ENCODE results near the gene REG4. TPM values are rescaled to one million over a fixed set of nuclear protein-coding genes. Genes with fewer than 3 reads are reported as not detected.
A peak's percentile ranks its signal among the peaks of the same experiment; 100 is the strongest.

REG4 gene
- total and polyA plus RNA-seq, 4 donors: 0.08 to 0.19 (median 0.15) TPM; not detected in 1

GRCh38 chr1:119783354-119784185, 27.7 kb downstream of the REG4 start:
- H3K9me3 ChIP-seq (ENCODE audit: control insufficient read depth in 4 of 4, low read length in 3 of 4): no peaks in the 10 kb centered on the region
- no peak for DNase-seq (ENCODE audit: low spot score)
- WGBS: 44% methylated on average over 6 of the region's 6 CpGs
- no peak overlapping the region for H3K4me3 ChIP-seq (ENCODE audit: low read depth in 1 of 3, low read length in 3 of 3)
- TF ChIP-seq RXRA (IDR thresholded peaks at IDR 0.05): peak; percentile 27 to 74
- no peak for TF ChIP-seq YY1 (IDR thresholded peaks at IDR 0.05)
- TF ChIP-seq JUND (IDR thresholded peaks at IDR 0.05): peak in 1 of 2 donors; percentile 17
- TF ChIP-seq FOXA1 (IDR thresholded peaks at IDR 0.05): no peak
- TF ChIP-seq SP1 (IDR thresholded peaks at IDR 0.05): peak; percentile 18
- TF ChIP-seq HNF4A (conservative IDR thresholded peaks at IDR 0.05): peak in 1 of 2 donors; percentile 66
- peak; percentile 14 for TF ChIP-seq MAX (IDR thresholded peaks at IDR 0.05)
- TF ChIP-seq FOXA2 (IDR thresholded peaks at IDR 0.05): peak; percentile 48
- peak in 1 of 2 donors; percentile 12 for TF ChIP-seq RAD21 (IDR thresholded peaks at IDR 0.05)
- H3K27ac ChIP-seq (ENCODE audit: low read depth in 1 of 2, low read length in 2 of 2): peak overlapping the region; percentile 79 to 84
- no peak overlapping the region for H3K9ac ChIP-seq (ENCODE audit: low read depth in 1 of 2, low read length in 2 of 2)
- peaks cover 10 to 78% (median 71%) of the 10 kb centered on the region in 4 donors for H3K4me1 ChIP-seq (ENCODE audit: control insufficient read depth in 4 of 4, insufficient read depth in 4 of 4, low read length in 3 of 4)
- no peaks in the 10 kb centered on the region for H3K27me3 ChIP-seq (ENCODE audit: control insufficient read depth in 4 of 4, insufficient read depth in 4 of 4, low read length in 3 of 4)
- no peaks in the 10 kb centered on the region for H3K36me3 ChIP-seq (ENCODE audit: control insufficient read depth in 4 of 4, insufficient read depth in 3 of 4, low read depth in 1 of 4, low read length in 3 of 4)

- H3K4me1 ChIP-seq (ENCODE audit: control insufficient read depth in 4 of 4, insufficient read depth in 4 of 4, low read length in 3 of 4): peaks cover 10 to 75% (median 66%) of the 10 kb centered on the region in 4 donors
Measured at GRCh38 chr1:119782631-119783325, 28.5 kb downstream of the REG4 start.

More at GRCh38 chr1:119782631-119783325, 28.5 kb downstream of the REG4 start:
- Histone ChIP-seq H3K27ac (ENCODE audit: low read depth in 1 of 2, low read length in 2 of 2) (peak overlapping the region; percentile 79 to 84), H3K36me3 (ENCODE audit: control insufficient read depth in 4 of 4, insufficient read depth in 3 of 4, low read depth in 1 of 4, low read length in 3 of 4) (no peaks in the 10 kb centered on the region), H3K9me3 (ENCODE audit: control insufficient read depth in 4 of 4, low read length in 3 of 4) (no peaks in the 10 kb centered on the region), H3K9ac (ENCODE audit: low read depth in 1 of 2, low read length in 2 of 2) (no peak overlapping the region), H3K27me3 (ENCODE audit: control insufficient read depth in 4 of 4, insufficient read depth in 4 of 4, low read length in 3 of 4) (no peaks in the 10 kb centered on the region), H3K4me3 (ENCODE audit: low read depth in 1 of 3, low read length in 3 of 3) (no peak overlapping the region)
- 79% methylated on average over 7 of the region's 7 CpGs for WGBS
- no peak for DNase-seq (ENCODE audit: low spot score)
- TF ChIP-seq GABPA (IDR thresholded peaks at IDR 0.05 in 1 of 2, conservative IDR thresholded peaks at IDR 0.05 in 1 of 2) (no peak), CTCF (IDR thresholded peaks at IDR 0.05; ENCODE audit: low read depth, low read length, missing input control) (no peak), FOXA1 (IDR thresholded peaks at IDR 0.05) (no peak), MAX (IDR thresholded peaks at IDR 0.05) (no peak), NR2F2 (IDR thresholded peaks at IDR 0.05) (no peak)

Data from liver (tissue), 9 donors.